GM12892 (cell line): ENCODE measurements around the gene ZBTB49.

Source experiments
- DNase-seq: peaks from one replicate; pipeline ENCODE4 v3.0.0; 2011; ENCODE audit not compliant: insufficient read length
- FAIRE-seq: peaks from 2 replicates; lab custom pipeline; 2011; peaks lifted over from hg19 to GRCh38; lab: Jason Lieb, UNC
- POLR2A ChIP-seq: IDR thresholded peaks from 2 replicates; pipeline ENCODE4 v1.6.1; 2011; ENCODE audit warnings: low read depth, low read length, control low read depth
- POLR2AphosphoS5 ChIP-seq: IDR thresholded peaks from 2 replicates; pipeline ENCODE4 v1.6.1; 2011; ENCODE audit warnings: low read depth, low read length, control low read depth
- TAF1 ChIP-seq: IDR thresholded peaks from 2 replicates; pipeline ENCODE4 v1.6.1; 2011; ENCODE audit warnings: low read depth, mild to moderate bottlenecking, control low read depth, low read length, borderline replicate concordance

The ZBTB49 gene

GRCh38 chr4:4368809-4369580 lies 78.9 kb downstream of the ZBTB49 start:
- FAIRE-seq, result no peak
- DNase-seq, result no peak
- TF ChIP-seq POLR2AphosphoS5, result no peak
- no peak for TF ChIP-seq TAF1
- no peak for TF ChIP-seq POLR2A
